Neural cell (in vitro differentiated cells): ENCODE results near the gene FCRL1. TPM values are rescaled to one million over a fixed set of nuclear protein-coding genes. Genes with fewer than 3 reads are reported as not detected.

Source experiments
- H2AFZ ChIP-seq: fragments of 200-600, 300-800 bp; sonication (generic), shearing (Covaris generic); 2 replicates; pipeline ENCODE4 v1.6.0; 2014; ENCODE audit warnings: low read depth, mild to moderate bottlenecking, antibody characterized with exemption, low read length, moderate library complexity
- H3F3A ChIP-seq: fragments of 200-600 bp; shearing (Covaris generic); 2 replicates; pipeline ENCODE4 v1.6.1; 2016; ENCODE audit warnings: mild to moderate bottlenecking, moderate library complexity, mixed read lengths, antibody characterized with exemption, low read length; ENCODE audit not compliant: insufficient read depth, poor library complexity, severe bottlenecking
- H3K27ac ChIP-seq: fragments of 200-600, 300-800 bp; sonication (generic), shearing (Covaris generic); 2 replicates; pipeline ENCODE4 v1.5.1; 2014; ENCODE audit warnings: mild to moderate bottlenecking, low read length, moderate library complexity
- H3K27me3 ChIP-seq: fragments of 300-800, 200-600 bp; sonication (generic), shearing (Covaris generic); 2 replicates; pipeline ENCODE4 v1.6.0; 2014; ENCODE audit warnings: mild to moderate bottlenecking, low read depth, low read length, moderate library complexity; ENCODE audit not compliant: insufficient read depth
- H3K36me3 ChIP-seq: fragments of 300-800, 200-600 bp; sonication (generic), shearing (Covaris generic); 2 replicates; pipeline ENCODE4 v1.5.1; 2014; ENCODE audit warnings: mild to moderate bottlenecking, antibody characterized with exemption, low read length, moderate library complexity; ENCODE audit not compliant: insufficient read depth
- H3K4me2 ChIP-seq: fragments of 300-800, 200-600 bp; sonication (generic), shearing (Covaris generic); 2 replicates; pipeline ENCODE4 v1.6.0; 2014; ENCODE audit warnings: mild to moderate bottlenecking, low read length
- H3K4me3 ChIP-seq: fragments of 300-800, 200-600 bp; sonication (generic), shearing (Covaris generic); 2 replicates; pipeline ENCODE4 v1.5.1; 2014; ENCODE audit warnings: mild to moderate bottlenecking, low read length, moderate library complexity
- H3K79me2 ChIP-seq: fragments of 200-600 bp; shearing (Covaris generic); replicated peaks from 2 replicates; pipeline ENCODE4 v1.6.0; 2014; ENCODE audit warnings: mild to moderate bottlenecking, low read length, moderate library complexity; ENCODE audit not compliant: insufficient read depth
- H3K9ac ChIP-seq: fragments of 300-800, 200-600 bp; sonication (generic), shearing (Covaris generic); 2 replicates; pipeline ENCODE4 v1.6.1; 2016; ENCODE audit warnings: mild to moderate bottlenecking, low read length, mixed read lengths
- H3K9me2 ChIP-seq: fragments of 200-600 bp; shearing (Covaris generic); 2 replicates; pipeline ENCODE4 v1.6.1; 2016; ENCODE audit warnings: mild to moderate bottlenecking, low read length, mixed read lengths; ENCODE audit not compliant: insufficient read depth
- H3K9me3 ChIP-seq: fragments of 200-600, 300-800 bp; sonication (generic), shearing (Covaris generic); 2 replicates; pipeline ENCODE4 v1.6.1; 2016; ENCODE audit warnings: mild to moderate bottlenecking, mixed run types, low read length, moderate library complexity, mixed read lengths
- H4K20me1 ChIP-seq: fragments of 200-600 bp; shearing (Covaris generic); 2 replicates; pipeline ENCODE4 v1.6.1; 2016; ENCODE audit warnings: mild to moderate bottlenecking, mixed run types; ENCODE audit not compliant: insufficient read depth
- EP300 ChIP-seq: fragments of 450-650 bp; conservative IDR thresholded peaks from 2 replicates; pipeline ENCODE4 v1.6.1; 2014; ENCODE audit warnings: antibody characterized with exemption, mild to moderate bottlenecking, moderate library complexity; ENCODE audit not compliant: poor library complexity, severe bottlenecking
- EZH2 ChIP-seq: fragments of 200-600, 300-800 bp; shearing (Covaris generic), sonication (generic); IDR thresholded peaks from 2 replicates; pipeline ENCODE4 v1.6.1; 2014; ENCODE audit warnings: antibody characterized with exemption, low read length, borderline replicate concordance, mild to moderate bottlenecking; ENCODE audit not compliant: insufficient read depth, poor library complexity, severe bottlenecking
- MXI1 ChIP-seq: fragments of 450-650 bp; conservative IDR thresholded peaks from 2 replicates; pipeline ENCODE4 v1.6.1; 2014; ENCODE audit warnings: antibody characterized with exemption, mild to moderate bottlenecking; ENCODE audit not compliant: poor library complexity, severe bottlenecking
- POLR2AphosphoS5 ChIP-seq: IDR thresholded peaks from 2 replicates; pipeline ENCODE4 v1.6.1; 2012
- RAD21 ChIP-seq: fragments of 450-650 bp; conservative IDR thresholded peaks from 2 replicates; pipeline ENCODE4 v1.6.1; 2014; ENCODE audit warnings: antibody characterized with exemption, mild to moderate bottlenecking, moderate library complexity
- SMC3 ChIP-seq: fragments of 450-650 bp; conservative IDR thresholded peaks from 2 replicates; pipeline ENCODE4 v1.6.1; 2014; ENCODE audit warnings: antibody characterized with exemption, mild to moderate bottlenecking, moderate library complexity; ENCODE audit not compliant: poor library complexity
- TAF1 ChIP-seq: IDR thresholded peaks from 2 replicates; pipeline ENCODE4 v1.6.1; 2012; ENCODE audit warnings: low read depth
- polyA plus RNA-seq: library from polyadenylated mRNA; depleted of rRNA; stranded (reverse); fragments of >200 nt; gene quantifications from 2 replicates; pipeline ENCODE4 v1.2.3, GENCODE V29; 2014
- TF ChIP-seq, protein P1 (sequence below): fragments of 450-650 bp; IDR thresholded peaks from 2 replicates; pipeline ENCODE4 v1.5.1; 2014; ENCODE audit warnings: antibody characterized with exemption, mild to moderate bottlenecking, moderate library complexity; ENCODE audit not compliant: poor library complexity, severe bottlenecking
- TF ChIP-seq, protein P2 (sequence below): IDR thresholded peaks from 2 replicates; pipeline ENCODE4 v1.6.1; 2012; ENCODE audit warnings: borderline replicate concordance

Gene FCRL1
- polyA plus RNA-seq, 1 donor from 2014 or later: not detected

DNA sequence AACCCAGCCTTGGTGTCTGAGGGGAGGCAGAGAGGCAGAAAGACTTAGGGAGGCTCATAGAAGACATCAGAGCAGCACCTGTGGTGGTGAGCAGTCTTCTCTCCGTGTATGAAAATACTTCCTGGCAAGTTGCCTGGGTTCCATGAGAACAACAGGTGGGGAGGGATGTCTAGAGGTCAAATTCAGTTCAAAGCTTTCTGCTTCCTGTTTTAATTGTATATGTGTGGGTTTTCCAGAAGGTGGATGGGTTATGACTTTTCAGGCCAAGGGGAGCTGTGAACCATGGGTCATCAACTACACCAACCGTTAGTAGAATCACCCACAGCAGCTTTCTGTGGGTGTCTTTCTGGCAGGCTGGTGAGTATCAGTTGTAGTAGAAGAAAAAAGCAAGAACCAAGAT, 38.9 kb downstream of the FCRL1 start:
- H2AFZ ChIP-seq: no peak overlapping the region
- H3K9me2 ChIP-seq: no peaks in the 10 kb centered on the region
- H4K20me1 ChIP-seq: no peaks in the 10 kb centered on the region
- H3K4me3 ChIP-seq: no peak overlapping the region
- no peak overlapping the region for H3K9ac ChIP-seq
- H3K36me3 ChIP-seq: no peaks in the 10 kb centered on the region
- no peak overlapping the region for H3K4me2 ChIP-seq
- H3K79me2 ChIP-seq: no peaks in the 10 kb centered on the region
- H3K27me3 ChIP-seq: no peaks in the 10 kb centered on the region
- no peaks in the 10 kb centered on the region for H3K9me3 ChIP-seq
- H3F3A ChIP-seq: no peaks in the 10 kb centered on the region
- TF ChIP-seq, protein P1, sequence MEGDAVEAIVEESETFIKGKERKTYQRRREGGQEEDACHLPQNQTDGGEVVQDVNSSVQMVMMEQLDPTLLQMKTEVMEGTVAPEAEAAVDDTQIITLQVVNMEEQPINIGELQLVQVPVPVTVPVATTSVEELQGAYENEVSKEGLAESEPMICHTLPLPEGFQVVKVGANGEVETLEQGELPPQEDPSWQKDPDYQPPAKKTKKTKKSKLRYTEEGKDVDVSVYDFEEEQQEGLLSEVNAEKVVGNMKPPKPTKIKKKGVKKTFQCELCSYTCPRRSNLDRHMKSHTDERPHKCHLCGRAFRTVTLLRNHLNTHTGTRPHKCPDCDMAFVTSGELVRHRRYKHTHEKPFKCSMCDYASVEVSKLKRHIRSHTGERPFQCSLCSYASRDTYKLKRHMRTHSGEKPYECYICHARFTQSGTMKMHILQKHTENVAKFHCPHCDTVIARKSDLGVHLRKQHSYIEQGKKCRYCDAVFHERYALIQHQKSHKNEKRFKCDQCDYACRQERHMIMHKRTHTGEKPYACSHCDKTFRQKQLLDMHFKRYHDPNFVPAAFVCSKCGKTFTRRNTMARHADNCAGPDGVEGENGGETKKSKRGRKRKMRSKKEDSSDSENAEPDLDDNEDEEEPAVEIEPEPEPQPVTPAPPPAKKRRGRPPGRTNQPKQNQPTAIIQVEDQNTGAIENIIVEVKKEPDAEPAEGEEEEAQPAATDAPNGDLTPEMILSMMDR: no peak
- TF ChIP-seq, protein P2, sequence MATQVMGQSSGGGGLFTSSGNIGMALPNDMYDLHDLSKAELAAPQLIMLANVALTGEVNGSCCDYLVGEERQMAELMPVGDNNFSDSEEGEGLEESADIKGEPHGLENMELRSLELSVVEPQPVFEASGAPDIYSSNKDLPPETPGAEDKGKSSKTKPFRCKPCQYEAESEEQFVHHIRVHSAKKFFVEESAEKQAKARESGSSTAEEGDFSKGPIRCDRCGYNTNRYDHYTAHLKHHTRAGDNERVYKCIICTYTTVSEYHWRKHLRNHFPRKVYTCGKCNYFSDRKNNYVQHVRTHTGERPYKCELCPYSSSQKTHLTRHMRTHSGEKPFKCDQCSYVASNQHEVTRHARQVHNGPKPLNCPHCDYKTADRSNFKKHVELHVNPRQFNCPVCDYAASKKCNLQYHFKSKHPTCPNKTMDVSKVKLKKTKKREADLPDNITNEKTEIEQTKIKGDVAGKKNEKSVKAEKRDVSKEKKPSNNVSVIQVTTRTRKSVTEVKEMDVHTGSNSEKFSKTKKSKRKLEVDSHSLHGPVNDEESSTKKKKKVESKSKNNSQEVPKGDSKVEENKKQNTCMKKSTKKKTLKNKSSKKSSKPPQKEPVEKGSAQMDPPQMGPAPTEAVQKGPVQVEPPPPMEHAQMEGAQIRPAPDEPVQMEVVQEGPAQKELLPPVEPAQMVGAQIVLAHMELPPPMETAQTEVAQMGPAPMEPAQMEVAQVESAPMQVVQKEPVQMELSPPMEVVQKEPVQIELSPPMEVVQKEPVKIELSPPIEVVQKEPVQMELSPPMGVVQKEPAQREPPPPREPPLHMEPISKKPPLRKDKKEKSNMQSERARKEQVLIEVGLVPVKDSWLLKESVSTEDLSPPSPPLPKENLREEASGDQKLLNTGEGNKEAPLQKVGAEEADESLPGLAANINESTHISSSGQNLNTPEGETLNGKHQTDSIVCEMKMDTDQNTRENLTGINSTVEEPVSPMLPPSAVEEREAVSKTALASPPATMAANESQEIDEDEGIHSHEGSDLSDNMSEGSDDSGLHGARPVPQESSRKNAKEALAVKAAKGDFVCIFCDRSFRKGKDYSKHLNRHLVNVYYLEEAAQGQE: no peak
- no peak for TF ChIP-seq RAD21
- no peak for TF ChIP-seq MXI1
- H3K27ac ChIP-seq: no peak overlapping the region

GRCh38 chr1:157776971-157777391, 42.9 kb downstream of the FCRL1 start, which contains the start of gene FCRL2:
Gene FCRL2, minus strand, starts transcription at chr1:157777132. Its CDS starts 59 bp downstream, at chr1:157777073.
- H3K9me3 ChIP-seq: no peaks in the 10 kb centered on the region

More at GRCh38 chr1:157776971-157777391, 42.9 kb downstream of the FCRL1 start, which contains the start of gene FCRL2:
- no peak within 1 kb of the TSS for H3K27ac ChIP-seq
- no peak within 1 kb of the TSS for H3K9ac ChIP-seq
- no peaks in the 10 kb centered on the region for H3K79me2 ChIP-seq
- no peaks in the 10 kb centered on the region for H3F3A ChIP-seq
- no peaks in the 10 kb centered on the region for H3K9me2 ChIP-seq
- no peaks in the 10 kb centered on the region for H4K20me1 ChIP-seq
- H3K4me2 ChIP-seq: no peak within 1 kb of the TSS
- H3K27me3 ChIP-seq: no peaks in the 10 kb centered on the region
- H3K36me3 ChIP-seq: no peaks in the 10 kb centered on the region
- H3K4me3 ChIP-seq: no peak within 1 kb of the TSS
- H2AFZ ChIP-seq: no peak within 1 kb of the TSS
- no peak for TF ChIP-seq EZH2
- no peak for TF ChIP-seq EP300
- TF ChIP-seq, protein P1: no peak
- no peak for TF ChIP-seq MXI1
- TF ChIP-seq, protein P2: no peak
- TF ChIP-seq SMC3: no peak
- no peak for TF ChIP-seq POLR2AphosphoS5
- no peak for TF ChIP-seq TAF1
- TF ChIP-seq RAD21: no peak
